LHCN-M2 (cell line): Measurements from ENCODE around the gene POGK. TPM values are rescaled to one million over a fixed set of nuclear protein-coding genes. Genes with fewer than 3 reads are reported as not detected.
"Not testable (repeated sequence)": the region's sequence is repeated elsewhere in the genome, so short reads cannot be mapped to it uniquely, and the experiment has no call there.

Experiments
- DNase-seq: peaks from one replicate; pipeline ENCODE4 v3.0.0-alpha.2; 2012; ENCODE audit warnings: low read depth
- total RNA-seq: library from RNA; depleted of rRNA; stranded (reverse); fragments of >200 nt; gene quantifications from 2 replicates; pipeline ENCODE4 v1.2.3, GENCODE V29; 2014

Gene POGK
- total RNA-seq, 1 experiment from 2014 or later = 39.1 TPM

DNA sequence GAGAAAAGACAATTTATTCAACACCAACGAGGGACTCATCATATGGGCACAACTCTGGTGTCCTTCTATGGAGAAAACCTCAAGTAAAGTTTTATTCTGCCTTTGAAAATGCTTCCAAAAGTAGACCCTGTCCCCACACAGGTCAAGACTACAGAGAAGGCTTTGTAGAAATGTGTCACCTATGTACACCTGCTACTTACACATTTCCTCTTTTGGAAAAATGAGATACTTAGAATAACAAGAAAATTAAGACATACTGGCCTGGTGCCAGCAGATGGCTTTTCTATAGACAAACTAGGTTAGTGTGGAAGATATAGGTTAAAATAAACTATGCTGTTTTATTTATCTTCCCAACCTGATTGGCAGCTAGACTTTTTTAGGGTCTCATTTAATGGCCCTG is 13.6 kb downstream of the POGK start:
- DNase-seq = no peak

GRCh38 chr1:166855558-166855957 is 16.3 kb downstream of the POGK start:
- no peak for DNase-seq

GRCh38 chr1:166857995-166858394 is 18.7 kb downstream of the POGK start:
- no peak for DNase-seq

DNA sequence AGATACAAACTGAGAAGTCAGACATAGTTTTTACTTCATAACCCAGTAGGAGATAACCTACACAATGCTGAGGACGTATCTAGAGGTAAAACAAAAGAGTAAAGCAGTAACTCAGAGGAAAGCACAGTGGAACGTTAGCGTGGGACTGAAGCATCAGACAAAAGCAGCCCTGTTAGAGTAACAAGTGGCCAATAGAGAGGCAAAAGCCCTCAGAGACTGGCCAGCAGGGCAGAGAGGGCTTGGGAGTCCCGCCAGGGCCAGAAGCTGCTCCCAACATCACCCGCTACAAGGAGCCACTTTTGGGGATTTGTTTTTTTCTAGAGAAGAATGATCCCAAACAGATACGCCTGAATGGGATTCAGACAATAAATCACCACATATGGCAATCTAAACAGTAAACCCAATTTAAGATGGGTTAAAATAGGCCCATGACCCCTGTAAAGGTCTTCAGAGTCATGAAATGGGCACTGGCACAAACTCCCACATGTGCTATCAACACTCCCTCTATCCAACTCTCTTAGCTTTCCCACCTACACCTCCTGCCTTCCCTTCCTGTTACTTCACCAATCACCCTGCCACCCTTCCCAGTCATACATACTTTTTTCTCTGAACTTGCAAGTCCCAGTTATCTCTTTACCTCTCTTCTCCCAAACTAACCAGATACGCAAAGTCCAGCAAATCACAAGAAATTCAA is 19.6 kb downstream of the POGK start:
- DNase-seq = no peak

DNA sequence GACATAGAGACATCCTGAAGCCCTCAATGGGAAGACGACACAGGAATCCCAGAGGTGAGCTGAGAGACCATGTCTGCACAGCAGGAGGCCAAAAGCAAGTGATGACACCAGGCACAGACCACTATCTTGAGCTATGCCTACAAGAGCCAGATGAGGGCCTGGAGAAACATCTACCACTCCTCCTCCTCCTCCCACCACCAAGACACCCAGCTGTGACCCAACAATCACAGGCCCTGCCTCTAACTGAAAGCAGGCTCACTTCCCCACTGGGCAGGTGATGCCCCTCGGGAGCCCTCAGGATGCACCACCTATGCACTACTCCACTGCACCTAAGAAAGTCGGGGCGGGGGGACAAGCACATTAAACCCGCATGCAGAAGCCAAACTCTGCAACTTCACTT is 20.3 kb downstream of the POGK start:
- no peak for DNase-seq

DNA sequence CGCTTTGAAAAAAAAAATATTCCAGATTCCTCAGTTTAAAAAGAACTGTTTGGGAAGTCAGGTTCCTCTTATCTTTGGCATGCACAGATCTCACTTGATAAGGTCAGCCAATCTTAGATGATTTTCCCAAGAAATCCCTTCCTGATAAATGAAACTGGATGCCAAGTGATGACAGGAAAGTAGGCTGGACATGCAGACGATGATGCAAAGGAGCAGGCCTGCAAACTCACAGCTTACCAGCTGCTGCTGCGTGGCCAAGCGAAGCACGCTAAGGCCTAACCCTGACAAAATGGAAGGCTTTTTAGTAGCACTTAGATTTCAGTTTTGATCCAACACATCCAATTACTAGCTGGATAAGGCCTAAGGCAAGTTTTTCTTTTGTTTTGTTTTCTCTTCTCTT is 26.7 kb downstream of the POGK start:
- no peak for DNase-seq

DNA sequence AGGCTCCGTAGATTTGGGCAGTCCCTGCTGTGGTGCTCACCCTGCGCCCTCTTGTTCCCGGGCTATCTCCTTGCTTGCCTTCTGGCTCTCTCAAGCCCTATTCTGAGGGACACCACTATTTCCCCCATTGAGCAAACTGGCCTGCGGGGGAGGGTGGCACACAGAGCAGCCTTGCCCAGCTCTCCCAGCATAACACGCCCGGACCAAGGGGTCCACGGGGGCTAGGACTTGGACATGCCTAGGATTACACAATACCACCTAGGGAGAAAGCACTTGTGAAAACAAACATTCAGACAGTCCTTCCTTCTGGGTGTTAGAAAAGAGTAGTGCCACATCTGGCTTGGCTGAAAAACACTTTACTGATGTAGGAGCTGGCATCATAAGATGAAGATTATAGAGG is 29.4 kb downstream of the POGK start:
- no peak for DNase-seq

DNA sequence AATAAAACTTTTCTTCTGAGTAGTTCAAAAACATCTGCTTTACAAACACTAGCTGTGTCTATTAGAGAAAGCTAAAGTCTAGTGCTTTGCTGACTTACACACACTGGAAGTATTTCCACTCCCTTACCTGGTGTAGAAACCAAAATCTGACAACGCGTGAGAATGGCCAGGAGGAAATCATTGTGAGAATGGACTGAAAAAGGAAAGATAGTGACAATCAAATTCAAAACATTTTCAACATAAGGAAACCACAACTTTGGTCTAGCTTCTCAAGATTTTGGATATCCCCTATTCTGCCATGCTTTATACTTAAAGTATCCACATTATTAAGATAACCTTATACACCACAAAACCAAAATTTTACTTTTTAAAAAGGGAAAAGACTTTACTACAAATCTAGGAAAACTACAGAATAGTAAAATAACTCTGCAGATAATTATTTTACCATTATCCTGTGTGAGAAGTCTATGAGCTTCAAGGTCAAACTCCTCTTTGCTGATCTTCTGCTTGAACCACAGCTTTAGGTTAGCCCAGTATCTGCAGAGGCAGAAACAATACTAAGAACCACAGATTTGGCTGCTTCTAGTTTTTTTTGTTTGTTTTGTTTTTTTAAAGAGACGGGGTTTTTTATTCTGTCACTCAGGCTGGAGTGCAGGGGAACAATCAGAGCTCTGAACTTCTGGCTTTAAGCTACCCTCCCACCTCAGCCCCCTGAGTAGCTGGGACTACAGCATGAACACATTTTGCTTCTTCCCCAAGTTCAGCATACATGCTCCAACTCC is 30.2 kb downstream of the POGK start:
- no peak for DNase-seq

DNA sequence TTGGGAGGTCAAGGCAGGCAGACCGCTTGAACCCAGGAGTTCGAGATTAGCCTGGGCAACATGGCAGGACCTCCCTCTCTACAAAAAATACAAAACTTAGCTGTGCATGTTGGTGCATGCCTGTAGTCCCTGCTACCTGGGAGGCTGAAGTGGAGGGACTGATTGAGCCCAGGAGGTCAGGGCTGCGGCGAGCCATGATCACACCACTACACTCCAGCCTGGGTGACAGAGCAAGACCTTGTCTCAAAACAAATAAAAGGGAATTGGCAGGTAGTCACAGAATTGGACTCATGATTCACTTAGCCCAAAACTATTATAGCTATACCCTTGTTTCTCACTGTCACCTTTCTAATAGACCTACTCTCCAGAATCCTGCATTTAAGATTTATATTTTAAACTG is 31.3 kb downstream of the POGK start:
- no peak for DNase-seq

DNA sequence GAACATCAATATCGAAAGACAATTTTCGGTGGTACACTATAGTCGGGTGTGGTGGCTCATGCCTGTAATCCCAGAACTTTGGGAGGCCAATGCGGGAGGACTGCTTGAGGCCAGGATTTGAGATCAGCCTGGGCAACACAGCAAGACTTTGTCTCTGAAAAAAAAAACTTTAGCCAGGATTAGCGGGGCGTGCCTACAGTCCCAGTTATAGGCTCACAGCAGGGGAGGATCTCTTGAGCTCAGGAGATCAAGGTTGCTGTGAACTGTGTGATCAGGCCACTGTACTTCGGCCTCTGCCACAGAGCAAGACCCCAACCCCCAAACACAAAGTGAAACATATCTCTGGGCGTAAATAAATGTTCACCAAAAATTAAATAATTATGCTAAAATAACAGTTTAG is 35.2 kb downstream of the POGK start:
- no peak for DNase-seq

DNA sequence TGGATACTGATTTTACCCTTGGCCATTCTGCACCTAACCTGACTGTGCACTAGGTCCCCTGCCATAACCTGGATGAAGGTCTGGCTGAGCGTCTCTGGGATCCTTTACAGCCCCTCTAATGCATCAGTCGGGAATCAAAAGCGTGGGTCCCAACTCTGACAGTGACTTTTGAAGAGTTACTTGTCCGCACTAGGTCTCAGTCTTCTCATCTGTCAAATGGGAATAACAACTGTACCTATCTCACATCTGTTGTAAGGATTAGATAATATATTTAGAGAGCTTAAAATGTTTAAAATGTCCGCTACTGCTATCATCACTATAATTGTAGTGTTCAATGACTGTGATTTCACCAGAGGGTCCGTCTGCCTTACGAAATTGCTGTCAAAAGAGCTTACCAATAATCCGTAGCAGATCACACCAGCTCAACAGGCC is 36.0 kb downstream of the POGK start:
- DNase-seq = no peak

DNA sequence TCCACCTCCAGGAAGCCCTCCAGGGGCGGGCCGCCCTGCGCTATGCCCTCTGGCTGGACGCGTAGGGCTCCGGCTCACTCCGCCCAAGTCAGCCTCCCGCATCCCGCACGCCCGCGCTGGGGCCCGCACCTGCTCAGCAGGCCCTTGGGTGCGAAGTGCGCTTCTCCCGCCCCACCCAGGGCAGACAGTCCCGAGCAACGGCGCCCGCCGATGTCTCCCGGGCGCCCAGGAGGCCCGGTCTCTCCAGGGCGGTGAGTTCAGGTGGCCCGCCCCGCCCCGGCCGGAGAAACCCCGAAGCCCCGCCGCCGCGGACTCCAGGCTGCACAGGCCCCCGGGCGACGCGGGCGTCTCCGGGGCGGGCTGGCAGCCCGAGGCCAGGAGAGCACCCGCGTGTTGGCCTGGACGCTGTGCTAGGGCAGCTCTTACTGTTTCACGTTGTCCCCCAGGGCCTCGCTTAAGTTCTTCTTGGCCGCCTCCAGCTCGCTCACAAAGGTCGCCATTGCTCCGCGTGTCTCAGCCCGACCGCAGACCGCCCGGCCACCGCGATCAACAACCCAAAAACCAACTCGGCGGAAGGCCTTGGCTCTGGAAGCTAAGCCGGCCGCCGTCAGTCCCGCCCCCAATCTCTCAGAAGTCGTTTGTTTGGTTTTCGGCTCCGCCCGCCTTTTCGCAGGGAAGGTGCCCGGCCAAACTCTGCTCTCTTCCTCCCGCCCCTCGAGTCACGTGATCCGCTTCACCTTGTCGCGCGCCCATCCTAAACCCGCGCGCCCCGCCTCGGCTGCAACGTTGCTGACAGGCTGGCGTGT is 36.7 kb downstream of the POGK start, which contains the start of gene TADA1:
Gene TADA1 (minus strand): TSS at position 531 of the 806 bp plus-strand sequence. CDS start 31 bp downstream, at position 500.
- DNase-seq = peak; percentile 95

GRCh38 chr1:166876540-166876838 is 37.2 kb downstream of the POGK start:
- no peak for DNase-seq

DNA sequence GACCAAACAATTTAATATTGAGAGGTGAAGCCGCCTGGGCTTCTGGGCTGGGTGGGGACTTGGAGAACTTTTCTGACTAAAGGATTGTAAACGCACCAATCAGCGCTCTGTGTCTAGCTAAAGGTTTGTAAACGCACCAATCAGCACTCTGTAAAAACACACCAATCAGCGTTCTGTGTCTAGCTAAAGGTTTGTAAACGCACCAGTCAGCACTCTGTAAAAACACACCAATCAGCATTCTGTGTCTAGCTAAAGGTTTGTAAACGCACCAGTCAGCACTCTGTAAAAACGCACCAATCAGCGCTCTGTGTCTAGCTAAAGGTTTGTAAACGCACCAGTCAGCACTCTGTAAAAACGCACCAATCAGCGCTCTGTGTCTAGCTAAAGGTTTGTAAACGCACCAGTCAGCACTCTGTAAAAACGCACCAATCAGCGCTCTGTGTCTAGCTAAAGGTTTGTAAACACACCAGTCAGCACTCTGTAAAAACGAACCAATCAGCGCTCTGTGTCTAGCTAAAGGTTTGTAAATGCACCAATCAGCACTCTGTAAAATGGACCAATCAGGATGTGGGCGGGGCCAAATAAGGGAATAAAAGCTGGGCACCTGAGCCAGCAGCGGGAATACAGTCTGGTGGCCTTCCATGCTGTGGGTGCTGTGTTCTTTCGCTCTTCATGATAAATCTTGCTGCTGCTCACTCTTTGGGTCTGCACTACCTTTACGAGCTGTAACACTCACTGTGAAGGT is 39.1 kb downstream of the POGK start:
- DNase-seq = not testable (repeated sequence)

GRCh38 chr1:166882893-166883292 is 43.6 kb downstream of the POGK start:
- DNase-seq = no peak

DNA sequence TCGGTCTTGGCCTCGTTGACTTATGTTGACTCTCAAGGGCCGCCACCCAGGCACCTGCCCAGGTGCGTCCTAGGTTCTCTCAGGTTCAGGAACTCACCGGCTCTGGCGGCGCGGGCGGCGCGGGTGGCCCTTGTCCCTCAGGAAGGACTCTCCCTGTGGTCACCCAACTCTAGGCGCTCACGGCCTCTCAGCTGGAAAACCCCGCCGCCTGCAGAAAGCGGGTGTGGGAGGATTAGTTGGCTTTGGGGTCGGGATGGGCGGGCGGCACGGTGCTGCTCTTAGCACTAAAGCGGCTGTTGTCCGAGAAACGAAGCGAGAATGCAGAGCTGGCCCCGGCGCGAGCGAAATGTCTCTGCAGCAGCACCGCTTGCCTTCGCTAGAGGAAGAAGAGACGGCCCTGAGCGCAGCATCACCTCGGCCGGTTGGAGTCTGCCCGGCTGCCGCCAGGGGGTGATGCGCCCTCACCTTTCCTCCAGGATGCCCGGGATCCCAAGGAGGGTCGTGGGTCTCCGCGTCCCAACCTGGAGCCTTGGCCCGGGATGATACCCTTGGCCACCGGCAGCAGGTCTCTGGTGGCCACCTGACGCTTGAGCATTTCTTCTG is 44.9 kb downstream of the POGK start:
- DNase-seq = no peak

DNA sequence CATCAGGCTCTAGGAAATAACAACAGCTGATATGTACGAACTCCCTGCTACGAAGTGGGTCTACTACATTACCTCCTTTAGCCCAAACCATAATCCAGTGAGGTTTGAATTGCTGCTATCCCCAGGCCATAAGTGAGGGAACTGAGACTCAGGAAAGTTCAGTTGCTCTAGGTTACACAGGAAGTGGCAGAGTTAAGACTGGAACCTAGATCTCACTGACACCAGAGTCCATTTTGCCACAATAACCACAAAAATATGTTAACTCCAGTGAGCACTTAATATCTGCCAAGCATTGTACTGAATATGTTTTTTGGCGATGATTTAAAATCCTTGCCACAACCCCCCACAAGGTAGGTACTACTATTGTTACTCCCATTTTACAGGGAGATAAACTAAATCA is 45.7 kb downstream of the POGK start:
- no peak for DNase-seq

- no peak for DNase-seq
Observed at GRCh38 chr1:166888373-166889111, 49.3 kb downstream of the POGK start.

- DNase-seq = no peak
Observed at GRCh38 chr1:166889776-166890175, 50.5 kb downstream of the POGK start.

- no peak for DNase-seq
Observed at GRCh38 chr1:166895766-166896165, 56.5 kb downstream of the POGK start.

DNA sequence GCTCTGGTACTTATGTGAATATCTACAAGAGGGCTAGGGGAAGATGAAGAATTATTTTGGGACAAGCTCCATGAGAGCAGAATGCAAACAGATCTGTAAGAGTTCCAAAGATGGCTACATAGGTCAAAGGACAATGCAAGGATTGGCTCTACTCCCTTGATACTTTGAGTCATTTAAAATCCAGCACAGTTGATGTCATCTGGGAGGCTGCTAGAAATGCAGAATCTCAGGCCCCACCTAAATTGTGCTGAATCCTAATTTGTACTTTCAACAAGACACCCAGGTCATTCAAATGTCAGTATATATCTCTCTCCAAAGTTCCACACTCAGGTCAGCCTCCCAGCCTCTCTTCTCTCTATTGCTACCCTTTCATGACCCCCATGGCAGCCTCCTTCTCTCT is 60.5 kb downstream of the POGK start:
- no peak for DNase-seq
